Lower leg skin (tissue), 4 donors: ENCODE data around the gene TMEM132E. TPM values are rescaled to one million over a fixed set of nuclear protein-coding genes. Genes with fewer than 3 reads are reported as not detected.

Experiments used
- DNase-seq, 2 donors: peaks; one replicate each; pipeline ENCODE4 v3.0.0-alpha.2; 2019; ENCODE audit warnings: low spot score in 2 of 2
- H3K4me3 ChIP-seq: fragments of 200-600 bp; sonication (generic); 2 replicates; pipeline ENCODE4 v1.5.1; 2017; ENCODE audit warnings: mild to moderate bottlenecking, low read depth; ENCODE audit not compliant: poor library complexity, severe bottlenecking
- POLR2A ChIP-seq, 2 donors: fragments of 450-650 bp; IDR thresholded peaks; one replicate each; pipeline ENCODE4 v1.6.1; 2016 to 2017; ENCODE audit warnings: antibody characterized with exemption in 2 of 2, mild to moderate bottlenecking in 1 of 2, moderate library complexity in 1 of 2
- WGBS, 2 donors: methylation state at CpG; one replicate each; pipeline ENCODE4 v1.1.5; 2018; 5-methylcytosine and 5-hydroxymethylcytosine counted together
- intact Hi-C: fragments of 100-400 bp; cut with DNase I; formaldehyde crosslinking; loops from one replicate; pipeline ENCODE4 v1.15.0; 2023; ENCODE audit warnings: low total_unique reads
- total RNA-seq, 4 donors: library from RNA; depleted of rRNA; stranded (reverse); fragments of >200 nt; gene quantifications; one replicate each; pipeline ENCODE4 v1.1.0, GENCODE V29; 2016
- TF ChIP-seq, protein P1 (sequence below), 3 donors: fragments of 450-650 bp; IDR thresholded peaks; one replicate each; pipeline ENCODE4 v1.5.1; 2016; ENCODE audit warnings: antibody characterized with exemption in 3 of 3, mild to moderate bottlenecking in 3 of 3, moderate library complexity in 2 of 3

Gene TMEM132E
- total RNA-seq, 4 donors from 2014 or later, result 0.10 TPM; not detected in 3

DNA sequence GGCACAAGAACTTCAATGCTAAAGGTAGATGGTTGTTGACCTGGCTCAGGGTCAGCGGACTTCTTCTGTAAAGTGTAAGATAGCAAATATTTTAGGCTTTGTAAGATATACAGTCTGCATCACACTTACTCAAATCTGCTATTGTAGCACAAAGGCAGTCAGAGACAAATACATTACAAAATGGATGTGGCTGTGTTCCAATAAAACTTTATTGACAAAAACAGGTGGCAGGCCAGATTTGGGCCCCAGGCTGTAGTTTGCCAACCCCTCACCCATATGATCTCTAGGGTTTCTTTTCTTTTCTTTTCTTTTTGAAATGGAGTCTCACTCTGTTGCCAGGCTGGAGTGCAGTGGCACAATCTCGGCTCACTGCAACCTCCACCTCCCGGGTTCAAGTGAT lies 39.5 kb upstream of the TMEM132E start:
- H3K4me3 ChIP-seq, result no peak overlapping the region
- TF ChIP-seq, protein P1, sequence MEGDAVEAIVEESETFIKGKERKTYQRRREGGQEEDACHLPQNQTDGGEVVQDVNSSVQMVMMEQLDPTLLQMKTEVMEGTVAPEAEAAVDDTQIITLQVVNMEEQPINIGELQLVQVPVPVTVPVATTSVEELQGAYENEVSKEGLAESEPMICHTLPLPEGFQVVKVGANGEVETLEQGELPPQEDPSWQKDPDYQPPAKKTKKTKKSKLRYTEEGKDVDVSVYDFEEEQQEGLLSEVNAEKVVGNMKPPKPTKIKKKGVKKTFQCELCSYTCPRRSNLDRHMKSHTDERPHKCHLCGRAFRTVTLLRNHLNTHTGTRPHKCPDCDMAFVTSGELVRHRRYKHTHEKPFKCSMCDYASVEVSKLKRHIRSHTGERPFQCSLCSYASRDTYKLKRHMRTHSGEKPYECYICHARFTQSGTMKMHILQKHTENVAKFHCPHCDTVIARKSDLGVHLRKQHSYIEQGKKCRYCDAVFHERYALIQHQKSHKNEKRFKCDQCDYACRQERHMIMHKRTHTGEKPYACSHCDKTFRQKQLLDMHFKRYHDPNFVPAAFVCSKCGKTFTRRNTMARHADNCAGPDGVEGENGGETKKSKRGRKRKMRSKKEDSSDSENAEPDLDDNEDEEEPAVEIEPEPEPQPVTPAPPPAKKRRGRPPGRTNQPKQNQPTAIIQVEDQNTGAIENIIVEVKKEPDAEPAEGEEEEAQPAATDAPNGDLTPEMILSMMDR (IDR thresholded peaks at IDR 0.05), result no peak
- TF ChIP-seq POLR2A (IDR thresholded peaks at IDR 0.05), result no peak
- DNase-seq, result no peak
- WGBS, 2 donors, result 91 to 99% methylated on average over 3 of the region's 3 CpGs
- intact Hi-C loops, result no loop called here

- DNase-seq, result peak in 1 of 2 donors; percentile 21
- TF ChIP-seq, protein P1 (IDR thresholded peaks at IDR 0.05), result no peak
- TF ChIP-seq POLR2A (IDR thresholded peaks at IDR 0.05), result no peak
- intact Hi-C loops, result no loop called here
- WGBS, 2 donors, result 7 to 10% methylated on average over 8 of the region's 8 CpGs
- H3K4me3 ChIP-seq, result no peak overlapping the region
Measured at GRCh38 chr17:34542700-34543336, 36.6 kb upstream of the TMEM132E start.

DNA sequence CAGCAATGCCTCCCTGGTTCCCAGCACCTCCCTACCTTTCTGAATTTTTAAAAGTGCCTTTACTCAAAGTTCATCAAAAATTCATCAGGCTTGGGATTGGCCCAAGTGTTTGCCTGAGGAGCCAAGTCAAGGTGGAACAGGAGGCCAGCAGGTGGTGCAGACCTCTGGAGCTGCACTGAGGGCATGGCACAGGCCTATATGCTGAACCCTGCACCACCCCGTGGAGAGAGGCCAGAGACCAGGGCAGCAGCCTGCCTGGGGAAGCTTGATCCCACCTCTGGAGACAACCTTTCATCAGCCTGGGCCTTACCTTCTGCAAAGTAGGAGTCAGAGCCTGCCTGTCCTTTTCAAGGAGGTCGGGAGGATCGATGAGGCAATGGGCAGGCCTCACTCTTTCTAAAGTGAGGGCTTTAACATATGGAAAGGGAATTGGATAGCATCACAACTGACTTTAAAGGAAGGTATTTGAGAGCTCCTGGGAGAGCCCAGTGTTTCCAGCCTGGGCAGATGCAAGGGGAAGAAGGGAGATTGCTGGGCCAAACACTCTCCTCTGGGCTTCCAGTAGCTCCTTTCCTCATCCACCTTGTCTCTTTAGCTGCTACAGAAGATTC lies 31.8 kb upstream of the TMEM132E start:
- DNase-seq, result peak in 1 of 2 donors; percentile 82
- intact Hi-C loops, result no loop called here
- WGBS, 2 donors, result 28 to 47% methylated on average over 3 of the region's 3 CpGs

GRCh38 chr17:34549966-34550365 lies 29.4 kb upstream of the TMEM132E start:
- TF ChIP-seq, protein P1 (IDR thresholded peaks at IDR 0.05), result no peak
- TF ChIP-seq POLR2A (IDR thresholded peaks at IDR 0.05), result no peak
- H3K4me3 ChIP-seq, result no peak overlapping the region
- DNase-seq, result no peak
- WGBS, 2 donors, result 66 to 70% methylated on average over 6 of the region's 6 CpGs
- intact Hi-C loops, result no loop called here

More for the DNA sequence above, 31.8 kb upstream of the TMEM132E start:
- no peak overlapping the region for H3K4me3 ChIP-seq
- TF ChIP-seq POLR2A (IDR thresholded peaks at IDR 0.05), result no peak

GRCh38 chr17:34553907-34554306 lies 25.5 kb upstream of the TMEM132E start:
- H3K4me3 ChIP-seq, result no peak overlapping the region
- no peak for DNase-seq
- 67 to 69% methylated on average over 4 of the region's 4 CpGs for WGBS, 2 donors
- TF ChIP-seq, protein P1 (IDR thresholded peaks at IDR 0.05), result no peak
- intact Hi-C loops, result no loop called here

DNA sequence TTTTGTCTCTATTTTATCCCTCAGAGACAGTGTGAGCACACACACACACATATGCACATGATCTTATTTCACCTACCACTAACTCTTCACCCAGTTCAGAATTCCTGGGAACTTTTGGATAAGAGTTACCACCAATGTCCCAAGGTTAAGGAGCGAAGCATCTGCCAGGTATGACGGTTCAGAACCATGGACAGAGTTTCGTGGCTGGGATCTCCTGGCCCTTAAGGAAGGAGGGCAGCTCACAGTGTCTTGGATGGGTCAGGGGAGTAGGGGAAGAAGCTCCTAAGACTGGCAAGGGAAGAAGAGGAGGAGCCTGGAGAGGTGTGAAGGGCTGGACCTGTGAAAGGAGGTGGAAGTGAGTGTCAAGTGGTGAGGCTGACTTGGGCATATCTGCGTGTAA lies 23.0 kb upstream of the TMEM132E start:
- H3K4me3 ChIP-seq, result no peak overlapping the region
- no peak for DNase-seq
- TF ChIP-seq, protein P1 (IDR thresholded peaks at IDR 0.05), result no peak
- TF ChIP-seq POLR2A (IDR thresholded peaks at IDR 0.05), result no peak
- intact Hi-C loops, result no loop called here
- WGBS, 2 donors, result 9 to 18% methylated on average over 4 of the region's 4 CpGs
